Tibial nerve (tissue), 4 donors: Measurements from ENCODE around the gene MYH8.

ENCODE experiments used
- CTCF ChIP-seq, 5 experiments: fragments of 200-600 bp in 3 of 5; fragments of 450-650 bp in 2 of 5; sonication (generic) in 3 of 5; IDR thresholded peaks; one replicate each; pipeline ENCODE4 v1.5.1; 2016 to 2019; ENCODE audit warnings: antibody characterized with exemption in 5 of 5, mild to moderate bottlenecking in 3 of 5, moderate library complexity in 2 of 5
- EP300 ChIP-seq, 2 donors: sonication (generic); formaldehyde crosslinking; IDR thresholded peaks; one replicate each; pipeline ENCODE4 v1.6.1; 2017; ENCODE audit warnings: antibody characterized with exemption in 2 of 2, mild to moderate bottlenecking in 1 of 2
- POLR2A ChIP-seq, 2 donors: fragments of 450-650 bp; IDR thresholded peaks; one replicate each; pipeline ENCODE4 v1.6.1; 2017; ENCODE audit warnings: antibody characterized with exemption in 2 of 2, mild to moderate bottlenecking in 2 of 2, moderate library complexity in 2 of 2

- TF ChIP-seq CTCF (IDR thresholded peaks at IDR 0.05) (no peak), POLR2A (IDR thresholded peaks at IDR 0.05) (no peak), EP300 (IDR thresholded peaks at IDR 0.05) (no peak)
Measured at GRCh38 chr17:10349403-10349802, 72.3 kb downstream of the MYH8 start.
